ENCODE data around the gene TMPRSS5.

GRCh38 chr11:113685654-113686359 lies 20.3 kb downstream of the TMPRSS5 start:
- no peak for TF ChIP-seq ZNF274 (IDR thresholded peaks at IDR 0.05; ENCODE audit: low read depth, low read length)
- TF ChIP-seq SUZ12 (IDR thresholded peaks at IDR 0.05; ENCODE audit: extremely low read depth, insufficient read depth, insufficient read length) = no peak
- TF ChIP-seq YY1 (IDR thresholded peaks at IDR 0.05; ENCODE audit: insufficient read depth, insufficient read length) = no peak

Measured in NT2/D1 (cell line).